RPMI7951 (cell line): ENCODE data around the gene CHMP4B. TPM values are rescaled to one million over a fixed set of nuclear protein-coding genes. Genes with fewer than 3 reads are reported as not detected.
A peak's percentile ranks its signal among the peaks of the same experiment; 100 is the strongest.

Experiments
- DNase-seq: peaks from one replicate; pipeline ENCODE4 v3.0.0-alpha.2; 2012; ENCODE audit warnings: low read depth
- total RNA-seq: library from RNA; depleted of rRNA; stranded (reverse); fragments of >200 nt; shearing (Covaris generic); gene quantifications from 2 replicates; pipeline ENCODE4 v1.2.3, GENCODE V29; 2014

The CHMP4B gene
- total RNA-seq, 1 experiment from 2014 or later: 54.1 TPM

- DNase-seq: no peak
Observed at GRCh38 chr20:33819456-33819855, 8.3 kb downstream of the CHMP4B start.

GRCh38 chr20:33820362-33820761 lies 9.2 kb downstream of the CHMP4B start:
- no peak for DNase-seq

- no peak for DNase-seq
Observed at GRCh38 chr20:33821270-33821836, 10.2 kb downstream of the CHMP4B start.

GRCh38 chr20:33822423-33822822 lies 11.3 kb downstream of the CHMP4B start:
- DNase-seq: no peak

GRCh38 chr20:33822991-33823390 lies 11.8 kb downstream of the CHMP4B start:
- no peak for DNase-seq

- DNase-seq: no peak
Observed at GRCh38 chr20:33824852-33825251, 13.7 kb downstream of the CHMP4B start.

- DNase-seq: no peak
Observed at GRCh38 chr20:33825340-33826269, 14.5 kb downstream of the CHMP4B start.

- no peak for DNase-seq
Observed at GRCh38 chr20:33826270-33826897, 15.2 kb downstream of the CHMP4B start.

- no peak for DNase-seq
Observed at GRCh38 chr20:33827109-33827508, 16.0 kb downstream of the CHMP4B start.

- DNase-seq: no peak
Observed at GRCh38 chr20:33827634-33828325, 16.6 kb downstream of the CHMP4B start.

GRCh38 chr20:33828326-33828844 lies 17.2 kb downstream of the CHMP4B start:
- no peak for DNase-seq

GRCh38 chr20:33828967-33829560 lies 17.9 kb downstream of the CHMP4B start:
- no peak for DNase-seq

GRCh38 chr20:33829636-33830035 lies 18.5 kb downstream of the CHMP4B start:
- no peak for DNase-seq

GRCh38 chr20:33830371-33830770 lies 19.2 kb downstream of the CHMP4B start:
- DNase-seq: peak; percentile 20

GRCh38 chr20:33832103-33832804 lies 21.1 kb downstream of the CHMP4B start:
- DNase-seq: no peak

GRCh38 chr20:33833333-33833732 lies 22.2 kb downstream of the CHMP4B start:
- DNase-seq: no peak

GRCh38 chr20:33835615-33836172 lies 24.5 kb downstream of the CHMP4B start:
- no peak for DNase-seq

- no peak for DNase-seq
Observed at GRCh38 chr20:33836277-33836676, 25.1 kb downstream of the CHMP4B start.

GRCh38 chr20:33837096-33837830 lies 26.1 kb downstream of the CHMP4B start:
- DNase-seq: no peak
